SW 1271 (cell line): ENCODE data around the gene ASB6.
A peak's percentile ranks its signal among the peaks of the same experiment; 100 is the strongest.
"Not testable (repeated sequence)": the region's sequence is repeated elsewhere in the genome, so short reads cannot be mapped to it uniquely, and the experiment has no call there.

Experiments
- DNase-seq, 2 experiments: peaks; one replicate each; lab custom pipeline; 2025; lab: John Stamatoyannopoulos, UW

Gene ASB6

DNA sequence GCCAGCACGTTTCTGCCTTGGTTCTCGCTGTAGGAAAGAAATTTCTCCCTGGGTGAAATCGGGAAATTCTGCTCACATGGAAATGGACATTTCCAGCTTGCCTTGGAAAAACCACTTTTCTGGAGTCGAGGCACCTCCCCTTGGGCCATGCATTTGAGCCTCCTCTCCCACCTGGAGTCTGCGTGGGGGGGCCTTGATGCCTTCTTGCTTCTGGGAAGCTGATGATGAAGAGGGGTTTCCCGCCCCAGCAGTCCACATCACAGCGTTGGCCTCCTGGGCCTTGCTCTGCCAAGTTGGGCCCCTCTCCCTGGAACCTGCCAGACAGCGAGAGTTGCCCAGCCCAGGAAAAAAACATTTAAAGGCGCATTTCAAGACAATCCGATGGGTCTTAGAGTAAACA is 1.8 kb upstream of the ASB6 start:
- DNase-seq = no peak

GRCh38 chr9:129640871-129641749 is 841 bp downstream of the ASB6 start:
- no peak for DNase-seq

DNA sequence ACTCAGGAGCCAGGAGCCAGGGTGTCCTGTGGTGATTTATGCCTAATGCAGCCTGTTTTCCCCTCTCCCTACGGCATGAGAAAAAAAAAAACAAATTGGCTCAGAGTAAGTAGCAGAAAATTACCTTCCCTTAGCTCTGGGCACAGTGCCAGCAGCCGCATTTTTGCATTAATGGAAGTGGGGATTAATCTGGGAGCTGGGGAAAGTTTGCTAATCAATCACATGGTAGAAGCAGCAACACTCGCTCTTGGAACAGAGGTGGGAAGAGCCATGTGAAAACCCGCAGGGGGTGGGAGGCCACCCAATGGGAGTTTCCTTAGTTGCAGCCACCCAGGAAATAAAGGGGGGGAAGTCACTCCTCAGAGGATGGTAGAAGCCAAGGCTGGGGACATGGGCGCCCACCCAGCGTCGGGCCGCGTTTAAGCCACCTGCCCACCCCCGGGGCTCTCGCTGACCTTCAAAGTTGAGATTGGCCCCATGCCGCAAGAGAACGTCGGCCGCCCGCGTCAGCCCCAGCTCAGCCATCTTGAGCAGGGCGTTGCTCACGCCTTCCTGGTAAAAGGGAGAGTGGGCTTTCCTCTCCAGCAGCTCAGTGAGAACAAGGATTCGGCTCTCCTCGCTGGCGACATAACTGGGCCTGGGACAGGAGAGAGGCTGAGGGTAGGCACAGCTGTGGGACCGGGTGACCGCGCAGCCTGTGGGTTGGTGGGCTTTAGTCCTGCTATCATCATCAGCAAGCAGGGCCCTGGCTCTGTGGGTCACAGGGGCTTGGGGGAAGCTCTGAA is 1.7 kb downstream of the ASB6 start:
- no peak for DNase-seq

GRCh38 chr9:129639756-129640085 is 2.2 kb downstream of the ASB6 start:
- no peak for DNase-seq

DNA sequence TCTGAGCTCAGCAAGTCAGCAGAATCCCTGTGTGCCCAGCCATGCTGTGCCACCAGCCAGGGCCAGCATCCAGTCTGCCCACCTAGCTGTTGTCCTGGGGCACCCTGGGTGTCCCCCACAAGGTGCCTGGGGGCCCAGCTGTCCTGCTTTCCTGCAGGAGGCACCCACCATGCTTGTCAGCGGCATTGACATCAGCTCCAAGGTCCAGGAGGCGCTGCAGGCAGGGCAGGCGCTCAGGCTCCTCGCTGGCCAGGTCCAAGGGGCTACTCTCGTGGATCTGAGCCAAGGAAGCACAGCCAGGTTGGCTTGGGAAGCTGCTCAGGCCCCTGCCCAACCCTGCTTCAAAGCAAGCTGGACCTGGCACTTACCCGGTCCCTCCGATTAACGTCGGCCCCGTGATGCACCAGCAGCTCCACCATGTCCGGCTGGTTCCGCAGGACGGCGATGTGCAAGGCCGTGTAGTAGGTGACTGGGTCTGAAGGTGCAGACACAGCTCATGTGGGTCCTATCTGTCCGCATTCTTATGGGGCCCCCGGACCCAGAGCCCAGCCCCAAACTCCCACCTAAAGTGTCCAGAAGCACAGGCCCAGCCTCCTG is 2.8 kb downstream of the ASB6 start:
- DNase-seq = no peak

GRCh38 chr9:129637673-129638439 is 4.1 kb downstream of the ASB6 start:
- DNase-seq = no peak

- no peak for DNase-seq
Observed at GRCh38 chr9:129637102-129637501, 4.8 kb downstream of the ASB6 start.

- DNase-seq = not testable (repeated sequence)
Observed at GRCh38 chr9:129636343-129636742, 5.6 kb downstream of the ASB6 start.

- DNase-seq = no peak
Observed at GRCh38 chr9:129635099-129636065, 6.6 kb downstream of the ASB6 start.

DNA sequence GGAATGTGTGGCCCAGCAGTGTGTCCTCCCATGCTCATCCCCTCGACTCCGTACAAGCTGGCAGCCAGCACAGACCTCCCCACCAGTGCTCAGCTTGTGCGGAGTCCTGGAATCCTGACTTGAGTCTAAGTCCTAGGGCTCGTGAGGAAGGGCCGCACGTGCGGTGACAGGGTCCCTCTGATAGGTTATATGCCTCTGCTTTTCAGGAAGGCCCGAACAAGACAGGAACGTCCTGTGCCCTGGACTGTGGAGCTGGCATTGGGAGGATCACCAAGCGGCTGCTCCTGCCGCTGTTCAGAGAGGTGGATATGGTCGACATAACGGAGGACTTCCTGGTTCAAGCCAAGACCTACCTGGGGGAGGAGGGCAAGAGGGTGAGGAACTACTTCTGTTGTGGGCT is 8.1 kb downstream of the ASB6 start:
- DNase-seq = no peak

- no peak for DNase-seq
Observed at GRCh38 chr9:129633207-129633606, 8.7 kb downstream of the ASB6 start.

- DNase-seq = no peak
Observed at GRCh38 chr9:129632460-129632859, 9.5 kb downstream of the ASB6 start.

DNA sequence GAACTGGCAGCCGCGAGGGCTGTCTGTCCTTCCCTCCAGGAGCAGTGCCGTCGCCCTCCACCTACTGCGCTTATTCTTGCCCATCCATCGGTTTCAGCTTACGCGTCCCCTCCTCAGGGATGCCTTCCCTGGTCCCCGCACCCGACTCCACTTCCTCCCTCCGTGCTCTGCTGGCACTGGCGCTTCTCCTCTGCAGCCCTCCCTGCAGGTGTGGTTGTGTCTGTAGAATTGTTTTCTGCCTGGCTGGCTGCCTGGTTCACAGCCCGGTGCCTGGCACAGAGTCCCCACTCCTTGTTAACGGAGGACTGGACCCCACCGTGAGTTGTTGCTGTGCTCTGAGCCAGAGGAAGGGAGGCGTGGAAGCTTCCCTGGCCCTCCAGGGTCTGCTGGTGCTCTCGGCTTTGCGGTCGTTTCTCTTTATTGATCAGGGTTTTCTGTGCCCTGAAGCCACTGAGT is 10.2 kb downstream of the ASB6 start:
- no peak for DNase-seq

DNA sequence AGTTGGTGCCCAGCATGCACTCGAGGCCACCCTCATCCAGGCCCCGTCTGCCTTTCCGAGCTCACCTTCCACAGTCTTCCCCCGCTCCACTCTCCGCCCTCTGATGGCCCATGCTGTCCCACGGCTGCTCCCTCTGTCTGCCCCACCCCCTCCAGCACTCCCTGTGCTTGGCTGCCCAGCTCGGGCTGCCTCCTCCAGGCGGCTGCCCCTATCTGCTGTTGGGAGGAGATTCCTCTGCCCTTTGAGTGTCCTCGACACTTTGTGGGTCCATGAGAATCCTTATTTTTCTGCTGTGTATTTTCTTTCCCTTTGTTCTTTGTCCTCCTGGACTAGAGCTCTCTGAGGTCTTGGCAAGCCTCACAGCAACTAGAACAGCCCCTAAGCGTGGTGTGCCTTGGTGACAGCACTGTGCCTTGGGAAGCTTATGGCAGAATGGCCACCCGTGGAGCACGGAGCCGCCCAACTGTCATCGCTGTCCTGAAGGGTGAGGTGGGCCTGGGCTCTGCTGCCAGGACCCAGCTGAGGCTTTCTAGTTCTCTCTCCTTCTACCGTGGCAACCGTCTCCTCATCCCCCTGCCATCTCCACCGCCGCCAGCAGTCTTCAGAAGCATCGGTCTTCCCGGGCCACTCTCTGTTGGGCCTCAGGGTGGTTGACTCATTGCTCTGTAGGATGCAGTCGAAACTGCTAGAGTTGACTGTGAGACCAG is 10.8 kb downstream of the ASB6 start:
- DNase-seq = no peak

GRCh38 chr9:129629251-129629820 is 12.6 kb downstream of the ASB6 start:
- no peak for DNase-seq

GRCh38 chr9:129628709-129629108 is 13.2 kb downstream of the ASB6 start:
- no peak for DNase-seq

- no peak for DNase-seq
Observed at GRCh38 chr9:129627556-129628440, 14.2 kb downstream of the ASB6 start.

DNA sequence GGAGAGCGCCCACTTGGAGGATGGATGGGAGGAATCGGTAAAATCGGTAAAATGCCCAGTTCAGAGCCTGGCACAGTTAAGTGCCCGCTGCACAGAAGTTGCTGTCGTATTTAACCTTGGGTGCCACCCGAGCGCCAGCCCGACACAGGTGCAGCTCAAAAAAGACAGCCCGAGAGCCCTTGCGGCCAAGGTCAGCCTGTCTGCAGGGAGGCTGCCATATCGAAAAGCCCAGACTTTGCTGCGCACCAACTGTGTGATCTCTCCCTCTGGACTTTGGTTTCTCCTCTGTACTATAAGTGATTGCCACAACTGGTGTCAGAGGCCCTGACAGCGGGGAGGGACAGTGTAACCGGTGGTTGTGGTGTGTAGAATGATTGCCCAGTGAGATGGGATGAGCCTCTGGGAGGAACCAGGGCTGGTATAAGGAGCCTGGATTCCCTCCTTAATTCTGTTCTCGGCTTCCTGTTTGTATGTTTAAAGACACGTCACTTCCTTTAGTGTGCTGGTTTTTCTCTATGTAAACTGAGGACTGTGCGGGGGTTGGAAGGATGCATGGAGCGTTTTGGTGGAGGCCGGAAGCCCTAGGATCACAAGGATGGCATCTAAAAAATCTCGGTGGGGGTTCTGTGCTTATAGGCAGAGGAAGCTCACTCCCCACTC is 15.2 kb downstream of the ASB6 start:
- peak in 1 of 2 experiments; percentile 69 for DNase-seq
